Activated T-helper 1 cell treated with Interleukin-2 at 50 U/mL for 16 hours (primary cell): Measurements from ENCODE around the gene RPS15.
"Not testable (repeated sequence)": the region's sequence is repeated elsewhere in the genome, so short reads cannot be mapped to it uniquely, and the experiment has no call there.

Experiments
- DNase-seq: peaks from one replicate; pipeline ENCODE4 v3.0.0-alpha.2; 2020; ENCODE audit warnings: low read depth

RPS15 gene

DNA sequence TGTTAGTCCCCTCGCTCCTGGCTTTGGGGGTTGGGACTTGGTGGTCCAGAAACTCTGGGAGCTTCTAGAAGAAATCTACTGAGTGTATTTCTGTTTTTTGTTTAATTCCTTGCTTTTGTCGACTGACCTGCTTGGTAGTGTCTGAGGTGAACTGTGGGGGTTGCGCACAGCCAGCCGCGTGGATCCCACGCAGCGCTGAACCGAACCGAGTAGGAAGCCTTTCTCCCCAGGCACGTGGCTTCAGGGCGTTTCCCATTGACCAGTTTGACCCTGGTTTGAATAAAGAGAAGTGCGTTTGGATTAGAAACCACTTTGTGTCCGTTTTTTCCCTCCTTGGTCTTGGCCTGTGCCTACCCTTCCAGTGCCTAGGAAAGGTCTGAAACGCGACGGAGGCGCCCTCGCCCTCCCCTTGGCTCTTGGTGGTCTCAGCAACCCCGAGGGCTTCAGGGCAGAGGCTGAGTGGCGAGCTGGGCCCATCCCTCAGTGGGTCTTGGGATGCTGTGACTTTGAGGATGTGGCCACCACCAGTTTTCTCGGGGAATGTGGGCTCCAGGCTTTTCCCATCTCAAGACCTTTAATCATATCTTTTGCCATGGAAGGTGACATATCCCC lies 2.7 kb upstream of the RPS15 start:
- DNase-seq: no peak

DNA sequence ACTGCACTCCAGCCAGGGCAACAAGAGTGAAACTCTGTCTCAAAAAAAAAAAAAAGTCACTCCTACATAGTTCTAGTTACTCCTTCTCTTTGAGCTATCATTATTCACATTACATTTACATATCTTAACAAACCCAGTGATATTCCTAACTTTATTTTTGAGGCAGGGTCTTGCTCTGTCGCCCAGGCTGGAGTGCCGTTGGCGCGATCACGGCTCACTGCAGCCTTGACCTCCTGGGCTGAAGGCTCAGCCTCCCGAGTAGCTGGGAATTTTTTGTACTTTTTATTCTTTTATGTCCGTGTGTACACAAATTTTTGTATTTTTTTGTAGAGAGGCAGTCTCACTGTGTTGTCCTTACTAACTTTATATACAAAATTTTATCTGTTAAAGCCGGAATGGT lies 587 bp upstream of the RPS15 start:
- no peak for DNase-seq

DNA sequence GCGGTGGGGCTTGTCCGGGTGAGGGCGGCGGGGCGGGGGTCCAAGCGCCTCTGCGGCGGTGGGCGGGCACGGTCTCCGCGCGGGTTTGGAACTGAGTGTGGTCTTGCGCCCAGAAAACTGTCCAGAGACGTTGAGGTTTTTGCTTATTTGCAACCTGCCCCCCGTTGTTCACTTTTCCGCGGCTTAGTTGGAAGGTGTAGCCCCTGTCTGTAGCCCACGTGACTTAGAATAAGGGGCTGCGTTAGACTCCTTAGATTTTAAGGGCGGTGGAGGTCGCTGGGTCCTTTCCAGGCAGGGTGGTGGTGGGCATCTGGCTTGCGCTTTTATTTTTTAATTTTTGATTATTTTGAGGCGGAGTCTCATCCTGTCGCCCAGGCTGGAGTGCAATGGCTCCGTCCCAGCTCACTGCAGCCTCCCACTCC lies 748 bp downstream of the RPS15 start:
- no peak for DNase-seq

DNA sequence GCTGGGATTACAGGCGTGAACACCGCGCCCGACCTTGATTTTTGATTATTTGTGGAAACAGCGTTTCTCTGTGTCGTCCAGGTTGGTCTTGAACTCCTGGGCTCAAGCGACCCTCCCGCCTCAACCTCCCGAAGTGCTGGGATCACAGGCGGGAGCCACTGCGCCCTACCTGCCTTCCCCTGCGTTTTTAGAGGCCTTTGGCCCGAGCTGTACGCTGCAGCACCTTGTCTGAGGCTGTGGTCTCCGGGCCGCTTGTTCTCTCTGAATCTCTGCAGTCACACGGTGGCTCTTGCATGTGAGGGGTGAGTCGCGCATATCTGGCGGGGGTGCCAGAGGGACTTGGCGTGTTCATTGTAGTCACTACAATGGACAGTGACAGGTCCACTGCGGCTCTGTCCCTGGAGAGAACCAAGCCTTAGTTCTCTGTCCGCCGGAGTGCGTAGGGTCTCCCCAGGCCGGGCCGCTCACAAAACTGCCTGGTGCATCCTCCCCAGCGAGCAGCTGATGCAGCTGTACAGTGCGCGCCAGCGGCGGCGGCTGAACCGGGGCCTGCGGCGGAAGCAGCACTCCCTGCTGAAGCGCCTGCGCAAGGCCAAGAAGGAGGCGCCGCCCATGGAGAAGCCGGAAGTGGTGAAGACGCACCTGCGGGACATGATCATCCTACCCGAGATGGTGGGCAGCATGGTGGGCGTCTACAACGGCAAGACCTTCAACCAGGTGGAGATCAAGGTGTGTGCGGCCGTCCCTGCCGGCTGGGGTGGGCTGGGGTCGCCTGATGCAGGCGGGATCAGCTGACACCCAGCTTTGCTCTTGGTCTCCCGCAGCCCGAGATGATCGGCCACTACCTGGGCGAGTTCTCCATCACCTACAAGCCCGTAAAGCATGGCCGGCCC lies 1.6 kb downstream of the RPS15 start:
- DNase-seq: not testable (repeated sequence)

DNA sequence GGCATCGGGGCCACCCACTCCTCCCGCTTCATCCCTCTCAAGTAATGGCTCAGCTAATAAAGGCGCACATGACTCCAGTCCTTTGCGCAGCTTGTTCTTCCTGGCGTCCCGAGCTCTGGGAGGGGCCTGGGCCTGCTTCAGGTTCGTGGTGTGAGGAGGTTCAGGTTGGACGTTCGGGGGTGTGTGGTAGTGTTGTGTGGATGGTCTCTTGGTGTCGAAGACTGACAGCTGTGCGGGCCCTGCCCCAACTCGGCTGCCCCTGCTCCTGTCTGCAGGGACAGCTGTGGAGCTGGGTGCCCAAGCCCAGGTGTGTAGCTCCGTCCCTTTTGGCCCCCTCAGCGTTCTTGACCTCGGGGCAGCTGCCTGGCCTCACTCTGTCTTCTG lies 2.2 kb downstream of the RPS15 start:
- no peak for DNase-seq

DNA sequence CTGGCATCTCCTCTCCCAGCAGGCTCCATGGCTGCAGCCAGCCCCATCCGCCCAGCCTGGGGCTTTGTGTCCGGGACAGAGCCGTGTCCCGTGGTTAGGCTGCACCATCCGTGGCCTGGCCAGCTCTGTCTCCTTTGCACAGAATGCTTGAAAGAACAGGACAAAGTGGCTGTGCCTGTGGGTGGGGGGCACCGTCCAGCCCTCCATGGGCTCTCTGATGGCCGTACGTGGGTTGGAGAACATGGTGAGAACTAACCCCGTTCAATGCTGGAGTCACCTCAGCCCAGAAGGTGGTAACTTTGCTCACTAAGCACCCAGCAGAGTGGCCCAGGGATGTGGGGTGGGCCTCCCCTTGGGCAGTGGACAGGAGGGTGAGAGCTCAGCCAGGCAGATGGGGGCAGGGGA lies 2.8 kb downstream of the RPS15 start:
- no peak for DNase-seq

DNA sequence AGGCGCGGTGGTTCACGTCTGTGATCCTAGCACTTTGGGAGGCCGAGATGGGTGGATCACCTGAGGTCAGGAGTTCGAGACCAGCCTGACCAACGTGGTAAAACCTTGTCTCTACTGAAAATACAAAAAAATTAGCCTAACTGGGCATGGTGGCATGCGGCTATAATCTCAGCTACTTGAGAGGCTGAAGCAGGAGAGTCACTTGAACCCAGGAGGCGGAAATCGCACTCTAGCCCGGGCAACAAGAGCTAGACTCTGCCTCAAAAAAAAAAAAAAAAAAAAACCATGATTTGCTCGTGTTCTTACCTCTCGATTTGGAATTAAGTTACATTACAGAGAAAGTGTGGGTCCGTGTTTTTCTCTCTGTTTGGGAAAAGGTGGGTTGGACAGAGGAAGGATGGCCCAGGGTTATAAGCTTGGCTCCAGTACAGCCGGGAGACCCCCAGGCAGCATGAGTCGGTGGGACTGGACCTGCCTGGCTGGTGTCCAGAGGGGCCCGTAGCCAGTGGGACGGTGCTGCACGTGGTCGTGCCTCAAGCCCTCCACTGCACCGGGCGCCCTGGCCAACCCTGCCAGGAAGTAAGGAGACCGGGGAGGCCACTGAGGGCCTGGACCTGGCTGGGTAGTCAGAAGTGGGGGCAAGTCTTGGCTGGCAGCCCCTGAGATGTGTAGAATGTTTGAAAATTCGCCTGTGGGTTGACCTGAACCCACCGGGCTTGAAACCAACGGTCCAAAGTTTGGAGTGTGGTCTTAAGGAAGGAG lies 3.7 kb downstream of the RPS15 start:
- no peak for DNase-seq

DNA sequence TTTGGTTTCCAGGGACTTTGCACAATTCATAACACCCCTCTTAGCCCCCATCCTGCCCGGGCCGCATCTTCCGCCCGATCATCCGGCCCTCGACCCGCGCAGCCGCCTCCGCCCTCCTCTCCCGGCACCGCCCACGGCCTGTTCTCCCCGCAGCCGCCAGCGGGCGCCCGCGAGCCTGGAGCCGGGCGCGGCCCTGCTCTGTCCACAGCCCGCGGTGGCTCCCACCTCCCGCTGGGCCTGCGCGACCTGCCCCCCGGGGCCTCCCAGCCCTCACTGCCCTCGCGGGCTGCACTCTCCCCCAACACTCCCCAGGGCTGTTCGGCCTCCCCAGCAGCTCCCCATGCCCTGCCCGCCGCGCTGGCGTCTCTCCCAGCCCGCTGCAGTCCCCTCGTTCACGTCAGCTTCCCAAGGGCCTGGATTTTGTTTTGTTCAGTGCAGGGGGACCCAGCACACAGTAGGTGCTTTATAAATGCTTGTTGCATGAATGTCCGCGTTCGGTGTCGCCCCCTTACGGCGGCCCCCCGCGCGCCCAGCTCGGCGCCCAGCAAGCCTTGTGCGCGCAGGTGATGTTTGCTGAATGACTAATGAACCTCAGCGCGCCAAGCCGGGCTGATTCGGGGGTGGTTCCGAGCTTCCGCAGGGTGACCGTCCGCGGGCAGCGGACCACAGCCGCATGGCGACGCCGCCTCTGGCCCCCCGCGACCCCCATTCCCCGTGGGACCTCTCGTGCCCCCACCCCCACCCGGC lies 7.2 kb downstream of the RPS15 start:
- peak; percentile 67 for DNase-seq

DNA sequence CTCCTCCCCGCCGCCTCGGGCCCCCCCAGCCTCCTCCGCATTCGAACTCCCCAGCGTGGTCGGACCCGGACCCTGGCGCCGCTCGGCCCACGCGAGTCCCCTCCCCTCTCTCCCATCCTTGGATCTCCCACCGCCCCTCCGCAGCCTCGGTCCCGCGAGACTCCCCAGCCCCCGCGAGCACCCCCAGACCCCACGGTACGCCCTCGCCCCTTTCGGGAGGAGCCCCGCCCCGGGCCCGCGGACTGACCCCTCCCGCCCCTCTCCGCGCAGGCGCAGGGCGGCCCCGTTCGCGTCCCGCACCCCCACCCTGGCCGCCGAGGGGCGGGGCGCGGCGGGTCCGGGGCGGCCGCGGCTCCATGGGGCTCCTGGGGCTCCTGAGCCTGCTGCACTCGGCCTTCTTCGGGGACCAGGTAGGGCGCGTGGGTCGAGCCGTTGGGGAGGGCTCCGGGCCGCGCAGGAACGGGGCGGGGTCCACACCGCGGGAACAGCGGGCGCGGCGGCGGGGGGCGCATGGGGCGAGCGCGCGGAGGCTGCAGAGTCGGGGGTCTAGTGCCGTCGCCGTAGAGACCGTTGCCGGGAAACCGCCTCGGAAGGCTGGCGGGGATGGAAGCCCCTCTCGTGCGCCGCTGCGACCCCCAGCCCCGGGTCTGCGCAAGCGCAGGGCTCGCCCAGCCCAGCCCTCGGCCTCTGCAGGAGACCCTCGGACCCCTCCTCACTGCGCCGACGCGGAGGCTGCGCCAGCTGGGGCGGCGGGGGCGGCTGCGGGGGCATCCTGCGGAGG lies 7.9 kb downstream of the RPS15 start:
- DNase-seq: no peak

DNA sequence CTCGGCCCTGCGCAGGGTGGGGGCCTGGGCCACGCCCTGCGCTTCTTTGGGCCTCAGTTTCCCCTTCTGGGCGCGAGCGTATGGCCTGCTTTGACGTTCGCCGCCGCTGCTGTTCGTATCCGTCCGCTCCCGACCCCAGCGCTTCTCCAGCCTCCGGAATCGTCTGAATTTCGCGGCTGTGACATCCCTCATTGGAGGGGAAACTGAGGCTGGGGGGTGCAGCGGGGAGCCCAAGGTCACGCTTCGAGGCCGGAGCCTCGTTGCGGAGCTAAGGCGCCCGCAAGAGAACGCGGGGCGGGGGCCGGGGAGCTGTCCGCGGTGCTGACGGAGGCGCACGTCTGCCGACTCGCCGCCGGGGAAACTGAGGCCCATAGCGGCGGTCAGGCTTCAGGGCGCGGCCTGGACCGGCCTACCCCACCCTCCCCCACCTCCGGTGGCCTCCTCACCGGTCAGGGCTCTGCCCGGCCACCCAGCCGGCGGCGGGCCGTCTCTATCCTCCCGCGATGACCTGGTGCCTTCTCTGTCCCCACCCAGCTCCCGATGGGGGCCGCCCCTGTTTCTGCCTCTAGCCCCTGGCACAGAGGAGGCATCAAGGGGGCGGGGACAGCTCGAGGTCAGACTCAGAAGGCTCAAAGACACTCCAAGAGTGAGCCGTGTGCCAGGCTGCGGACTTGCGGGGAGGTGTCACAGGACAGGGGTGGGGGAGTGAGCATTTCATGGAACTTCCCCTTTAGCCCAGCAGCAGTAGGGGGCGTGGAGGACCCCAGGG lies 8.7 kb downstream of the RPS15 start:
- no peak for DNase-seq

DNA sequence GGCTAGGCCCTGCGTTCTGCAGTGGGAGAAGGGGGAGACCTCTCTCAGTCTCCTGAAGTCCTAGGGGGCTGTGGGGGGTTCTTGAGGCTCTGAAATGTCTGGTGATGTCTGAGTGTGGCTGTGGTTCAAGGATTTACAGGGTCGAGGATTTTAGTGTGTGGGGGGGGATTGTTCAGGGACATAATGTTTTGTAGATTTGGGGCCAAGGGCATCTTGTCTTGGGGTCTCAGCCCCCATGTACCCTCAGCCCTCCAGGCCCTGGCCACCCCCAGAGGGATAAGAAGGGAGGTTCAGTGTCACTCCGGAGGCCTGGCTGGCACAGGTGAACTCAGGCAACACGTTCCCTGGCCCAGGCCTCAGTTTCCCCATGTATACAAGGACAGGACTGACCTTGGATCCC lies 9.3 kb downstream of the RPS15 start:
- no peak for DNase-seq

DNA sequence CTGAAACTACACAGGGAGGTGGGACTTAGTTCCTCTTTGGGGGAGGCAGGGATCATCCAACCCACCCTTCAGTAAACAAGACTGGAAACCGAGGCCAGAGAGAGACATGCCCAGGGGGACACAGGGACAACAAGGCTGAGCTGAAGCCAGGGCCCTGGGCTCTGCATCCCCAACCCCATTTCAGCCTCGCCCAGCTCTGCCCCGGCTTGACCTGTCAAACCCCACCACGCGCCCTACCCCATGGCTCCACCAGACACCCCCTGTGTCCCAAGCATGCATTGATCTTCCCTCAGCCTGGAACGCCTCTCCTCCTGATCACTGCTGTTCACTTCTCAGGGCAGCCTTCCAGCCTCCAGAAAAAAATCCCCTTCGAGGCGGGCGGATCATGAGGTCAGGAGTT lies 9.7 kb downstream of the RPS15 start:
- no peak for DNase-seq

DNA sequence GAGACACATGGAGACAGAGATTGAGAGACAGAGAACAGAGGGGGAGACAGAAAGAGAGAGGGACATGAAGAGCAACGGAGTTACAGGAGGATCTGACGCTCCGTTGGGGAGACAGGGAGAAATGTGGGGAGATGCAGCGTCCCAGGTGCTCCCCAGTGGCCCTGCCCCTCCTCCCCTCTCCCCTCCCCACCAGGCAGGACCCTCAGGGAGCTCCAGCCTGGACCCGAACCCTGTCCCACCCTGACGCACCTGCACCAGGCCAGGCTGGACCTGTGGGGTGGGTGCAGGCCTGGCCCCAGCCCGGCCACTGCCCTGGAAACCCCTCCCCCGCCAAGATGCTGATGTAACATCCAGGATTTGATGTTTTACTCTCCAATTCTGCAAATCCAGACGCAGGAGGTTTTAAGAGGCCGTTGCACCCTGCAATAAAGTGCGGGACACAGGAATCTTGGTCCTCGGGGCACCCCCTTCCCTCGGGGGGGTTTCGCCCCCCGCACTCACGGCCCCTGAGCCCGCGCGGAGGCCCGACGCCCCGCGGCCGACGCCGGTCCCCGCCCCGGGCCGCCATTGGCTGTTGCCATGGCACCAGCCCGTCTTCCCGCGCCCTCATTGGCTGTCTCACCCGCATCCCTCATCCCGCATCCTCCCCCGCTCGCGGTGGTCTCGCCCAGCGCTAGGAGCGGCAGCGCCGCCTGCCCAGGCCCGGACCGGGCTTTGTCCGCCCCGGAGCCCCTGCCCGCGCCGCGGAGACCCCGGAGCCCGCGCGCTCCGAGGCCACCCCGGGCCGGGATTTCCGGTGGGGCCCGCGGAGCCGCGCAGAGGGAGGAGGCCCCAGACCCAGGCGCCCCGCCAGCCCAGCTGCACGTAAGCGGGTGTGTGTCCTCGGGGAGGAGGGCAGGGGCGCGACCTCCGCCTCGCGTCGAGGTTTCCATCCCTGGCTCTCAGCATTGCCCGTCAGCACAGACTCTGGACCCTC lies 11.6 kb downstream of the RPS15 start, which contains the start of gene APC2:
Gene APC2 (plus strand): TSS at position 655 of the 976 bp plus-strand sequence. CDS start 2,881 bp downstream, outside the sequence.
- DNase-seq: no peak

DNA sequence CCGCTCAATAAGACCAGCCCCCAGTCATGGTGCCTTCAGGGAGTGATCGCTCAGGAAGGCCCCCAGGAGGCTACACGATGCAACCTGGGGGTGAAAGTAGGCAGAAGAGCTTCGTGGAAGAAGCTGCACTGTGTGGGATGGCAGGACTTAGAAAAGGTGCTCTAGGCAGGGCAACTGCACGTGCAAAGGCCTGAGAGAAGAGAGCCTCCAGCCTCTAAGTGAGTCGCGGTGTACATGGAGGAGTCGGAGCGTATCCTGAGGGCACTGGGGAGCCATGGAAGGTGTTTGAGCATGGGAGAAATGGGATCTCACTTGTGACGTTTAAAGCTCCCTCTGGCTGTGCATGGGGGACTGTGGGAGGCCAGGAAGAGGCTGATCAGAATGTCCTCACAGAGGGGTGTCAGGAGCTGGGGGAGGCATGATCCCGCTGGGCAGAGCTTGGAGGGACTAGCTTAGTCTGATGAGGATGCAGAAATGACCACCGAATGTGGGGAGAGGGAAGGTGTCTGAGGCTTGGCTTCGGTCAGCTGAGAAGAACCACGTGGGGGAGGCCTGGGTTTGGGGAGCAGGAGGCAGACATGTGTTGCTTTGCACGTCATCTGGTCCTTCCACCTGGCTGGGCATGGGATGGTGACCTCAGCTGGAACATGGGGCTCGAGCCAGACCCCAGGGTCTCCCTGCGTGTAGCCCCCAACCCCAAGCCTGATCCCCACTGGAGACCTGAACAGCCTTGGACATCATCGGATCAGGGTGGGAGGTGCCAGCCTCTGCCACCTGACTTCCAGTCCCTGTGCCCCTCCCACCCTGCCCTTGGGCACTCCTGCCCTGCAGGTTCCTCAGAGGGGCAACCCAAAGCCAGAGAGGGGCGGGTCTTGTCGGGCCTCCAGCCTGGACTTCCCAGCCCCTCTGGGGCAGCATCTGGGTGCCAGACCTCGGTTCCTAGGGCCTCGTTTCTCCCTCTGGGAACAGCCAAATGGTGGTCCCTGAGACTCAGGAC lies 12.8 kb downstream of the RPS15 start:
- no peak for DNase-seq

DNA sequence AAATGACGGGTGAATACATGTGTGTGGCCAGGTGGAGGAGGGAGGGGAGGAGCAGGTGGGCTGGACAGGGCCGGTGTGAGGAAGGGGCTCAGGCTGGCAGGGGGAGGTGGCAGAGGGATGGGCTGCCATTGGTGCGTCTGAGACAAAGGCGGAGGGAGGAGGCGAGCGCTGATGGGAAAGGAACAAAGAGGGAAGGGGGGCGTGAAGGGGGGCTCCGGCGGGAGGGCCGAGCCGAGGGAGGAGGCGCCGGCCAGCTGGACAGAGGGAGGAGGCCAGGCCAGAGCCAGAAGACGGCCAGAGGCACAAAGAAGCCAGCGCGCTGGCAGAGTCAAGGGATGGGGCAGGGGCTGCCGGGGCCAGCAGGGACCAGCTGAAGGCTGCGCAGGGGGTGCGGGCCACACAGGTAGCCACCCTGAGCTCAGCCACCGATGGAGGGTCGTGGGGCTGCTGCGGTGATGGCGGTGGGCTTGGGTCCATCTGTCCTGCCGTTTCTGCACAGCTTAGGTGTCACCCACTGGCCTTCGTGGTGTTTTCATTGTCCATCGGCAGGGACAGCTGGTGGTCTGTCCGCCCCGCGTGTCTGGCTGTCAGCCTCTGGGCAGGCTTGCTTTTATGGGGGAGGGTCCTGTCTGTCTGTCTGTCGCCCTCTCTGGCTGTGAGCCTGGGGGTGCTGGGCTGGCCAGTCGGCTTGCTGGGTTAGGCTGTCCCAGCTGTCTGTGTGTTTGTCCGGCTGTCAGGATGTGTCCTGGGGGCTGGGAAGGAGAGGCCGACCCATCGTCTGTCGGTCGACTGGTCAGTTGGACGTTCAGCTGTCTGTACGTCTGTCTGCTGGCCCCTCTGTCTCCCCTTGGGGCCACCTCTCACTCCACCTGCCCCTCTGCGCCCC lies 14.0 kb downstream of the RPS15 start:
- no peak for DNase-seq

DNA sequence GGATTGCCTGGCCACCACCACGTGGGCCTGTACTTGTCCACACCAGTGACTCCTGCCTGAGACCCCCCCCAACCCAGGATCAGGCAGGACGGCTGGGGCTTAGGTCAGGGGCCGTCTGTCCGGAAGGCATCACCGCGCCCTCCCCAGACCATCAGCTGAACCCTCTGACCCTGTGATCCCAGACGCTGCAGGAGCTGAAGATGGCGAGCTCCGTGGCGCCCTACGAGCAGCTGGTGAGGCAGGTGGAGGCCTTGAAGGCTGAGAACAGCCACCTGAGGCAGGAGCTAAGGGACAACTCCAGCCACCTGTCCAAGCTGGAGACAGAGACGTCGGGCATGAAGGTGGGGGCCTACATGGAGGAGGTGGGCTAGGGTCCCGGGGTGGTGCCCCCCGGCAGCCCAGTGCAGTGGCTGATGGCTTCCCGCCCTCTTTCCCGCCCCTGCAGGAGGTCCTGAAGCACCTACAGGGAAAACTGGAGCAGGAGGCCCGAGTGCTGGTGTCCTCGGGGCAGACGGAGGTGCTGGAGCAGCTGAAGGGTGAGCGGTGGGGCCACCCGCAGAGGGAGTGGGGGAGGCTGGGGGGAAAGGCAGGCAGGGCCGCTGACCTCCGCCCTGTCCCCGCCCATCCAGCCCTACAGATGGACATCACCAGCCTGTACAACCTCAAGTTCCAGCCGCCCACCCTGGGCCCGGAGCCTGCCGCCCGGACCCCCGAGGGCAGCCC lies 14.8 kb downstream of the RPS15 start:
- DNase-seq: no peak
